ENCODE results near the gene GALNT7. TPM values are rescaled to one million over a fixed set of nuclear protein-coding genes. Genes with fewer than 3 reads are reported as not detected.

Gene GALNT7
- total and polyA plus RNA-seq, 4 donors: 6.3 to 29.8 (median 16.2) TPM

- ATAC-seq (ENCODE audit: low FRiP score) (no peak), DNase-seq (no peak)
- 92 to 94% methylated on average over 2 of the region's 2 CpGs for WGBS, 2 donors
- intact Hi-C loops (cut with DNase I): no loop called here
- no peaks in the 10 kb centered on the region for H3K9me3 ChIP-seq (ENCODE audit: control insufficient read depth, low read length)
- no peak overlapping the region for H3K27ac ChIP-seq (ENCODE audit: low read depth in 1 of 2, low read length in 2 of 2)
- H3K27me3 ChIP-seq (ENCODE audit: control insufficient read depth in 1 of 2, insufficient read depth in 2 of 2, low read length in 1 of 2): no peaks in the 10 kb centered on the region
- no peaks in the 10 kb centered on the region for H3K4me1 ChIP-seq (ENCODE audit: control insufficient read depth in 1 of 2, insufficient read depth in 2 of 2, low read length in 2 of 2)
- no peak overlapping the region for H3K4me3 ChIP-seq (ENCODE audit: low read length in 2 of 2)
- no peaks in the 10 kb centered on the region for H3K36me3 ChIP-seq (ENCODE audit: control insufficient read depth in 1 of 2, insufficient read depth in 2 of 2, low read length in 1 of 2)
These were observed 93.8 kb downstream of the GALNT7 start for GRCh38 chr4:173262375-173262774.

- DNase-seq (no peak), ATAC-seq (ENCODE audit: low FRiP score) (no peak)
- WGBS, 2 donors: 36 to 39% methylated on average over 4 of the region's 4 CpGs
- no peaks in the 10 kb centered on the region for H3K9me3 ChIP-seq (ENCODE audit: control insufficient read depth, low read length)
- no peaks in the 10 kb centered on the region for H3K36me3 ChIP-seq (ENCODE audit: control insufficient read depth in 1 of 2, insufficient read depth in 2 of 2, low read length in 1 of 2)
- intact Hi-C loops (cut with DNase I): no loop called here
- H3K4me1 ChIP-seq (ENCODE audit: control insufficient read depth in 1 of 2, insufficient read depth in 2 of 2, low read length in 2 of 2): no peaks in the 10 kb centered on the region
- no peak overlapping the region for H3K27ac ChIP-seq (ENCODE audit: low read depth in 1 of 2, low read length in 2 of 2)
- H3K27me3 ChIP-seq (ENCODE audit: control insufficient read depth in 1 of 2, insufficient read depth in 2 of 2, low read length in 1 of 2): no peaks in the 10 kb centered on the region
- H3K4me3 ChIP-seq (ENCODE audit: low read length in 2 of 2): no peak overlapping the region
These were observed 95.6 kb downstream of the GALNT7 start for GRCh38 chr4:173264245-173264644.

- Histone ChIP-seq H3K36me3 (ENCODE audit: control insufficient read depth in 1 of 2, insufficient read depth in 2 of 2, low read length in 1 of 2) (no peaks in the 10 kb centered on the region), H3K9me3 (ENCODE audit: control insufficient read depth, low read length) (no peaks in the 10 kb centered on the region), H3K27me3 (ENCODE audit: control insufficient read depth in 1 of 2, insufficient read depth in 2 of 2, low read length in 1 of 2) (no peaks in the 10 kb centered on the region), H3K4me3 (ENCODE audit: low read length in 2 of 2) (no peak overlapping the region), H3K4me1 (ENCODE audit: control insufficient read depth in 1 of 2, insufficient read depth in 2 of 2, low read length in 2 of 2) (no peaks in the 10 kb centered on the region), H3K27ac (ENCODE audit: low read depth in 1 of 2, low read length in 2 of 2) (no peak overlapping the region)
- DNase-seq (no peak), ATAC-seq (ENCODE audit: low FRiP score) (no peak)
- 4 to 11% methylated on average over 5 of the region's 5 CpGs for WGBS, 2 donors
- intact Hi-C loops (cut with DNase I): no loop called here
These were observed 96.1 kb downstream of the GALNT7 start for GRCh38 chr4:173264684-173265185.

GRCh38 chr4:173265751-173266150 lies 97.1 kb downstream of the GALNT7 start:
- WGBS, 2 donors: 96 to 99% methylated on average over 6 of the region's 6 CpGs
- Histone ChIP-seq H3K4me3 (ENCODE audit: low read length in 2 of 2) (no peak overlapping the region), H3K9me3 (ENCODE audit: control insufficient read depth, low read length) (no peaks in the 10 kb centered on the region), H3K36me3 (ENCODE audit: control insufficient read depth in 1 of 2, insufficient read depth in 2 of 2, low read length in 1 of 2) (no peaks in the 10 kb centered on the region), H3K27me3 (ENCODE audit: control insufficient read depth in 1 of 2, insufficient read depth in 2 of 2, low read length in 1 of 2) (no peaks in the 10 kb centered on the region), H3K27ac (ENCODE audit: low read depth in 1 of 2, low read length in 2 of 2) (no peak overlapping the region), H3K4me1 (ENCODE audit: control insufficient read depth in 1 of 2, insufficient read depth in 2 of 2, low read length in 2 of 2) (peaks cover 0 to 2% of the 10 kb centered on the region in 2 donors)
- DNase-seq (no peak), ATAC-seq (ENCODE audit: low FRiP score) (no peak)
- intact Hi-C loops (cut with DNase I): no loop called here

GRCh38 chr4:173267711-173268110 lies 99.1 kb downstream of the GALNT7 start:
- H3K27me3 ChIP-seq (ENCODE audit: control insufficient read depth in 1 of 2, insufficient read depth in 2 of 2, low read length in 1 of 2): no peaks in the 10 kb centered on the region
- 91 to 97% methylated on average over 2 of the region's 2 CpGs for WGBS, 2 donors
- no peak overlapping the region for H3K27ac ChIP-seq (ENCODE audit: low read depth in 1 of 2, low read length in 2 of 2)
- H3K36me3 ChIP-seq (ENCODE audit: control insufficient read depth in 1 of 2, insufficient read depth in 2 of 2, low read length in 1 of 2): no peaks in the 10 kb centered on the region
- ATAC-seq (ENCODE audit: low FRiP score) (no peak), DNase-seq (no peak)
- H3K4me1 ChIP-seq (ENCODE audit: control insufficient read depth in 1 of 2, insufficient read depth in 2 of 2, low read length in 2 of 2): peaks cover 0 to 2% of the 10 kb centered on the region in 2 donors
- H3K4me3 ChIP-seq (ENCODE audit: low read length in 2 of 2): no peak overlapping the region
- intact Hi-C loops (cut with DNase I): no loop called here
- H3K9me3 ChIP-seq (ENCODE audit: control insufficient read depth, low read length): no peaks in the 10 kb centered on the region

GRCh38 chr4:173269280-173269679 lies 100.7 kb downstream of the GALNT7 start:
- H3K36me3 ChIP-seq (ENCODE audit: control insufficient read depth in 1 of 2, insufficient read depth in 2 of 2, low read length in 1 of 2): no peaks in the 10 kb centered on the region
- no peaks in the 10 kb centered on the region for H3K9me3 ChIP-seq (ENCODE audit: control insufficient read depth, low read length)
- 95 to 96% methylated on average over 3 of the region's 3 CpGs for WGBS, 2 donors
- intact Hi-C loops (cut with DNase I): no loop called here
- H3K27ac ChIP-seq (ENCODE audit: low read depth in 1 of 2, low read length in 2 of 2): no peak overlapping the region
- no peaks in the 10 kb centered on the region for H3K27me3 ChIP-seq (ENCODE audit: control insufficient read depth in 1 of 2, insufficient read depth in 2 of 2, low read length in 1 of 2)
- DNase-seq (no peak), ATAC-seq (ENCODE audit: low FRiP score) (no peak)
- H3K4me1 ChIP-seq (ENCODE audit: control insufficient read depth in 1 of 2, insufficient read depth in 2 of 2, low read length in 2 of 2): peaks cover 0 to 2% of the 10 kb centered on the region in 2 donors
- H3K4me3 ChIP-seq (ENCODE audit: low read length in 2 of 2): no peak overlapping the region

GRCh38 chr4:173270312-173271027 lies 101.9 kb downstream of the GALNT7 start:
- 48 to 54% methylated on average over 4 of the region's 4 CpGs for WGBS, 2 donors
- H3K9me3 ChIP-seq (ENCODE audit: control insufficient read depth, low read length): no peaks in the 10 kb centered on the region
- no peak for DNase-seq

GRCh38 chr4:173272314-173272713 lies 103.7 kb downstream of the GALNT7 start:
- Histone ChIP-seq H3K4me1 (ENCODE audit: control insufficient read depth in 1 of 2, insufficient read depth in 2 of 2, low read length in 2 of 2) (peaks cover 0 to 2% of the 10 kb centered on the region in 2 donors), H3K27me3 (ENCODE audit: control insufficient read depth in 1 of 2, insufficient read depth in 2 of 2, low read length in 1 of 2) (no peaks in the 10 kb centered on the region), H3K4me3 (ENCODE audit: low read length in 2 of 2) (no peak overlapping the region), H3K9me3 (ENCODE audit: control insufficient read depth, low read length) (no peaks in the 10 kb centered on the region), H3K27ac (ENCODE audit: low read depth in 1 of 2, low read length in 2 of 2) (no peak overlapping the region), H3K36me3 (ENCODE audit: control insufficient read depth in 1 of 2, insufficient read depth in 2 of 2, low read length in 1 of 2) (peaks cover 0 to 3% of the 10 kb centered on the region in 2 donors)
- DNase-seq (no peak), ATAC-seq (ENCODE audit: low FRiP score) (no peak)
- 93 to 94% methylated on average over 5 of the region's 5 CpGs for WGBS, 2 donors
- intact Hi-C loops (cut with DNase I): no loop called here

More at GRCh38 chr4:173270312-173271027, 101.9 kb downstream of the GALNT7 start:
- Histone ChIP-seq H3K27ac (ENCODE audit: low read depth in 1 of 2, low read length in 2 of 2) (no peak overlapping the region), H3K4me1 (ENCODE audit: control insufficient read depth in 1 of 2, insufficient read depth in 2 of 2, low read length in 2 of 2) (peaks cover 0 to 2% of the 10 kb centered on the region in 2 donors), H3K4me3 (ENCODE audit: low read length in 2 of 2) (no peak overlapping the region), H3K27me3 (ENCODE audit: control insufficient read depth in 1 of 2, insufficient read depth in 2 of 2, low read length in 1 of 2) (no peaks in the 10 kb centered on the region), H3K36me3 (ENCODE audit: control insufficient read depth in 1 of 2, insufficient read depth in 2 of 2, low read length in 1 of 2) (peaks cover 0 to 3% of the 10 kb centered on the region in 2 donors)
- intact Hi-C loops (cut with DNase I): no loop called here
- ATAC-seq (ENCODE audit: low FRiP score): no peak

GRCh38 chr4:173272996-173273395 lies 104.4 kb downstream of the GALNT7 start:
- no peaks in the 10 kb centered on the region for H3K27me3 ChIP-seq (ENCODE audit: control insufficient read depth in 1 of 2, insufficient read depth in 2 of 2, low read length in 1 of 2)
- H3K4me3 ChIP-seq (ENCODE audit: low read length in 2 of 2): no peak overlapping the region
- no peak overlapping the region for H3K27ac ChIP-seq (ENCODE audit: low read depth in 1 of 2, low read length in 2 of 2)
- no peaks in the 10 kb centered on the region for H3K9me3 ChIP-seq (ENCODE audit: control insufficient read depth, low read length)
- DNase-seq: no peak
- WGBS, 2 donors: 74 to 80% methylated on average over 1 of the region's 1 CpG
- H3K4me1 ChIP-seq (ENCODE audit: control insufficient read depth in 1 of 2, insufficient read depth in 2 of 2, low read length in 2 of 2): peaks cover 0 to 2% of the 10 kb centered on the region in 2 donors
- intact Hi-C loops (cut with DNase I): no loop called here
- no peak for ATAC-seq (ENCODE audit: low FRiP score)
- H3K36me3 ChIP-seq (ENCODE audit: control insufficient read depth in 1 of 2, insufficient read depth in 2 of 2, low read length in 1 of 2): peaks cover 0 to 3% of the 10 kb centered on the region in 2 donors
